Cortex of kidney (tissue), 1 donor: ENCODE data around the gene MICAL3.

ENCODE experiments used
- DNase-seq: peaks from one replicate; lab custom pipeline; 2025; lab: John Stamatoyannopoulos, UW

The MICAL3 gene

GRCh38 chr22:17930455-17931313 is 93.7 kb downstream of the MICAL3 start:
- DNase-seq: no peak

- DNase-seq: no peak
These were observed 94.5 kb downstream of the MICAL3 start for GRCh38 chr22:17929909-17930308.

- DNase-seq: no peak
These were observed 96.0 kb downstream of the MICAL3 start for GRCh38 chr22:17928391-17928790.

- DNase-seq: no peak
These were observed 97.3 kb downstream of the MICAL3 start for GRCh38 chr22:17927062-17927461.

- DNase-seq: no peak
These were observed 97.8 kb downstream of the MICAL3 start for GRCh38 chr22:17926516-17926915.

GRCh38 chr22:17925431-17925841 is 98.9 kb downstream of the MICAL3 start:
- DNase-seq: no peak

GRCh38 chr22:17924735-17925364 is 99.5 kb downstream of the MICAL3 start:
- DNase-seq: no peak

GRCh38 chr22:17924076-17924475 is 100.3 kb downstream of the MICAL3 start:
- DNase-seq: no peak

- no peak for DNase-seq
These were observed 101.1 kb downstream of the MICAL3 start for GRCh38 chr22:17922925-17923903.

- no peak for DNase-seq
These were observed 102.2 kb downstream of the MICAL3 start for GRCh38 chr22:17921871-17922821.

- DNase-seq: no peak
These were observed 103.2 kb downstream of the MICAL3 start for GRCh38 chr22:17920992-17921650.

GRCh38 chr22:17920145-17920605 is 104.2 kb downstream of the MICAL3 start:
- no peak for DNase-seq

GRCh38 chr22:17919276-17920144 is 104.9 kb downstream of the MICAL3 start:
- DNase-seq: no peak

- no peak for DNase-seq
These were observed 105.5 kb downstream of the MICAL3 start for GRCh38 chr22:17918840-17919239.

- DNase-seq: no peak
These were observed 106.8 kb downstream of the MICAL3 start for GRCh38 chr22:17917490-17917983.

- no peak for DNase-seq
These were observed 108.0 kb downstream of the MICAL3 start for GRCh38 chr22:17916226-17916889.

- DNase-seq: no peak
These were observed 108.7 kb downstream of the MICAL3 start for GRCh38 chr22:17915676-17916075.

GRCh38 chr22:17915188-17915587 is 109.2 kb downstream of the MICAL3 start:
- no peak for DNase-seq

- DNase-seq: no peak
These were observed 109.9 kb downstream of the MICAL3 start for GRCh38 chr22:17914474-17914873.
